HG03469 (cell line): ENCODE data around the gene SMOC1.

ENCODE experiments used
- ATAC-seq: cut with Tn5 transposase; IDR thresholded peaks from one replicate; pipeline ENCODE4 v1.9.1; 2021; ENCODE audit warnings: mild to moderate bottlenecking, moderate library complexity, moderate number of reproducible peaks; ENCODE audit not compliant: unreplicated experiment

SMOC1 gene, protein sequence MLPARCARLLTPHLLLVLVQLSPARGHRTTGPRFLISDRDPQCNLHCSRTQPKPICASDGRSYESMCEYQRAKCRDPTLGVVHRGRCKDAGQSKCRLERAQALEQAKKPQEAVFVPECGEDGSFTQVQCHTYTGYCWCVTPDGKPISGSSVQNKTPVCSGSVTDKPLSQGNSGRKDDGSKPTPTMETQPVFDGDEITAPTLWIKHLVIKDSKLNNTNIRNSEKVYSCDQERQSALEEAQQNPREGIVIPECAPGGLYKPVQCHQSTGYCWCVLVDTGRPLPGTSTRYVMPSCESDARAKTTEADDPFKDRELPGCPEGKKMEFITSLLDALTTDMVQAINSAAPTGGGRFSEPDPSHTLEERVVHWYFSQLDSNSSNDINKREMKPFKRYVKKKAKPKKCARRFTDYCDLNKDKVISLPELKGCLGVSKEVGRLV

DNA sequence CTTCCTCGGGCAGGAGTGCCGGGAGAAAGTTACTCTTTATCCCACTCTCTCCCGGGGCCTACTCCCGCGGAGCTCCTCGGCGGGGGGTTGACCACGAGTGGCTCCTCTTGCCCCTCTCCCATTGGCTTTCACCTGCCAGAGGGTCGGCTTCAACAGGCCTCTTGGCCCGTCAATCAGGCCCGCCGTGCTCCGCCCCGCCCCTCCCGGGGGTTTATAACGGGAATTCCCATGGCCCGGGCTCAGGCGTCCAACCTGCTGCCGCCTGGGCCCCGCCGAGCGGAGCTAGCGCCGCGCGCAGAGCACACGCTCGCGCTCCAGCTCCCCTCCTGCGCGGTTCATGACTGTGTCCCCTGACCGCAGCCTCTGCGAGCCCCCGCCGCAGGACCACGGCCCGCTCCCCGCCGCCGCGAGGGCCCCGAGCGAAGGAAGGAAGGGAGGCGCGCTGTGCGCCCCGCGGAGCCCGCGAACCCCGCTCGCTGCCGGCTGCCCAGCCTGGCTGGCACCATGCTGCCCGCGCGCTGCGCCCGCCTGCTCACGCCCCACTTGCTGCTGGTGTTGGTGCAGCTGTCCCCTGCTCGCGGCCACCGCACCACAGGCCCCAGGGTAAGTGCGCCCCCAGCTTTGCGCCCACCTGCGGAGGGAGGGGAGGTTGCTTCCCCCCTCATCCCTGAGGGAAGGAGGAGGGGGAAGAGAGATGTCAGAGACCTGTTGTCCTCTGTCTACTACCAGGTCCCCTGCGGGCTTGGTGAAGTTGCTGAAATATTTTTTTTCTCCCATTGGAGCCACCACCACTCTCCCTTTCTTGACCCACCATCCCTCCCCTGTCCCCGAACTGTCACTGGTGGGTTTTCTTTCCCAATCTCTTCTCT is at the start of gene SMOC1:
SMOC1 (plus strand) TSS at position 242 of the 869 bp plus-strand sequence; CDS start at position 505, 263 bp downstream.
- no peak for ATAC-seq

DNA sequence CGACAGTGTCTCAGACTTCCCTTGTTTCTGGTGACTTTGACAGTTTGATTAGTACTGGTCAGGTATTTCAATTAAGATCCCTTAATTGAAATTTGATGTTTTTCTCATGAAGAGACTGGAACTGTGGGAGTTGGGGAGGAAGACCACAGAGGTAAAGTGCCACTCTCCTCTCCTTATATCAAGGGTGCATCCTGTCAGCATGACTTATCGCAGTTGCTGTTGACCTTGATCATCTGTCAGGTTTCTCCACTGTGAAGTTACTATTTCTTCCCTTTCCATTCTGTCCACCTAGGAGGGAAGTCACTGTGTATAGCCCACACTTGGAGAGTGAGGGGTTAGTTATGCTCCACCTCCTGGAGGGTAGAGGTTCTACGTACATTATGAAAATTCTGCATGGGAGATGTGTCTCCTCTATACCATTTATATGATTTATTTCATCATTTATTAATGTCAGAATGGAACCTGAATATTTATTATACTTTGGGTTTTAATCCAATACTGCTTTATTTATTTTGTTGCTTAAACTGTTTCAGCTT is 40.3 kb upstream of the SMOC1 start:
- no peak for ATAC-seq

DNA sequence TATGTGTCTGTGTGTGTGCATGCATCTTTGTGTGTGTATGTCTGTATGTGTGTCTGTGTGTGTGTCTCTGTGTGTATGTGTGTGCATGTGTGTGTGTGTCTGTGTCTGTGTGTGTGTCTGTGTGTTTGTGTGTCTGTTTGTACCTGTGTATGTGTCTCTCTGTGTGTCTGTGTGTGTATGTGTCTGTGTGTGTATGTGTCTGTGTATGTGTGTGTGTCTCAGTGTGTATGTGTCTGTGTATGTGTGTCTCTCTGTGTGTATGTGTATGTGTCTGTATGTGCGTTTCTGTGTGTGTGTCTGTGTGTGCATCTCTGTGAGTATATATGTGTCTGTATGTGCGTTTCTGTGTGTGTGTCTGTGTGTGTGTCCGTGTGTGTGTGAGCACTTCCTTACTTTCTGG is 39.6 kb upstream of the SMOC1 start:
- ATAC-seq = no peak

DNA sequence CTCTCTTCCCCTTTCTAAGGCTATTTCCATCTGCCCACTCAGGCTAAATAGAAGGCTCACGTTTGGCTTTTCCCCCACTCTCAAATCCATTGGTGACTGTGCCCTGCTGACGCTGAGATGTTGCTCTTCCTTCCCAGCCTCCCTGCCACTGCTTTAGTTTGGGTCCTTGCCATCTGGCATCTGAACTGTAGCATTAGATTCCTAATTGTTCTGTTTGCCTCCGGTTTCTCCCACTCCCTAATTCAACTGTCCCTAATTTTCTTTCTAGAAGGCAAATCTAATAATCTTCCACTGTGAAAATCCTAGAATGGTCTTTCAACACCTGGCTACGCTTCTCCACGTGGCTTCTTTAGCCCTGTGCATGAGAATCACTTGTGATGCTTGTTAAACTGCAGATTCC is 37.6 kb upstream of the SMOC1 start:
- ATAC-seq = no peak

DNA sequence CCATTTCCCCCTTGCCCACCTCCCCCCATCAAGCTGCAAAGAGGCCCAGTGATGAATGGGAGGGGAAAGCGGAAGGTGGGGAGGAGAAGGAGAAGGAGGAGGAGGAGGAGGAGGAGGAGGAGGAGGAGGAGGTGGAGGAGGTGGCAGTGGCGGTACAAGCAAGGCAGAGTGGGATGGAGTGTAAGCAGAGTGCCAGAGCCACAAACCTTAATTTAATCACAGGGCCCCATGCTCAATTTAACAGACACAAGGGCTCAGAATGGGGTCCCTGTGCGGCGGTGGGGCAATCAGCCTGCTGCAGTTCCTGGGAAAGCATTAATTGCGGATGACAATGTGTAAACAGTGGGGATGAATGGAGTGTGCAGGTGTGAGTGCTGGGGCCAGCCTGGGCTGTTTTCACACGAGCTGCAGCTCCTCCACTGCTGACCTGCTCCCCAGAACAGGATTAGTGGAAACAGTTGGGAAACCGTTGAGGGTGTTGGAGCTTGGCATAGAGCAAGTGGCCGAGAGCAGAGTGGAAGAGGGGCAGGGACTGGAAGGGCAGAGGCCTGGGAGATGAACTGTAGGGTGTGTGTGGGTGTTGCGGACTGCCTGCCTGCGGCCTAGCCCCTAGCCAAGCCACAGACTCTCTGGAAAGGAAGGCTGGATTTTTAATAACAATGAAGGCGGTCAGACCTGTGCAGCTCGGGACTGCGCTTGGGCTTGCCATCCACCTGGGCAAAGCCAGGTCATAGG is 36.4 kb upstream of the SMOC1 start:
- ATAC-seq = no peak

DNA sequence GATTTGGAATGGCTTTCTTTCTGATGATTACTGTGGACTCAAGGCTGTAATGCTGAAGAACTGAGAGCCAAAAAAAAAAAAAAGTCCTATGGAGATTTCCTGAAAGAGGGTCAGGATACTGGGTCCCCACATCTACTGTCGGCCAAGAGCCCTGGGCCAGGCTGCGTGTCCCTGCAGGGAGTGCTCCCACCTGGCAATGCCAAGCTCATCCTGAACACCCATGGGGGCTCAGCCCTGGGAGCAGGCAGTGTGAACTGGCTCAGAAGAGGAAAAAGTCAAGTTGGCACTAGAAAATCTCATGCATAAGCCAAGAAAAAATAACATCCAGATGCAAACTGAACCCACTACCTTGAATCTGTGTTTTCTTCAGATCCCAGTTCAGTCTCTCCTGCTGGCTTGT is 35.0 kb upstream of the SMOC1 start:
- ATAC-seq = no peak

DNA sequence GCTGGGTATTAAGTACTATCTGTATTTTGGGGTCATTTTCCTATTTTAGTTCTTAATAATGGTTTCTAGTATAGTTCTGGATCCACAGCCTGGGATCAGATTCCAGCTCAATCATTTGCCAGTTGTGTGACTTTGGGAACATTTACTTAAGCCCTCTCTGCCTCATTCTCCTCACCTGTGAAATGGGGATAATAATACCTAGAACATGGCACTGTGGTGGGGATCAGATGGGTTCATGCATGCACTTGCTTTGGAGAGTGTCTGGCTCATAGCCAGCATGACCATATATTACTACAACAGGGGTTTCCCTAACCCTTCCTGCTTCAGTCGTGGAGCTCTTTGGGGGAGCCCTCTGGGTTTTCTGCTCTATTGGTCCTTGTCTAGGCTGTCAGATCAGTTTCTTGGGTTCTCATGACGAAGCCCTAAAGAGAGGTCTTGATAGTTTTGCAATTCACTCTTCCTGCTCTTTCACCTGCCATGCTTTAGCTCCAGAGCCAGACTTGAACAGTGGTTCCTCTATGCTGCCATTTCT is 34.1 kb upstream of the SMOC1 start:
- no peak for ATAC-seq

DNA sequence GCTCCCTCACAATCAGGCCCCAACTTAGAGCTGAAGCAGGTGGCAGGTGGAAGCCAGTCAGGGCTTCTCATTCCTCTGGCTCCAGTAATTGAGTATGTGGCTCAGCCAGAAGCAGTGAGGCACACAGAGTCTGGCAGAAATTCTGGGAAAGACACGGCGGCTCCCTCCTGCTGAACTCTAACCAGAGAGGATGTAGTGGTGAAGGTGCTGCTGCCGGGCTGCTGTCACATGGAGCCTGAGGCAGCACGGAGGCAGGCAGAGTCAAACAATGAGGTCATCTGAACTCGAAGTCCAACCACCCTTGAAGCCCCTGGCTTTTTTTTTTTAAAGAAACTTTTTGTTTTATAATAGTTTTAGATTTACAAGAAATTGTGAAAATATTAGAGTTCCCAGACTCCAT is 33.4 kb upstream of the SMOC1 start:
- no peak for ATAC-seq

DNA sequence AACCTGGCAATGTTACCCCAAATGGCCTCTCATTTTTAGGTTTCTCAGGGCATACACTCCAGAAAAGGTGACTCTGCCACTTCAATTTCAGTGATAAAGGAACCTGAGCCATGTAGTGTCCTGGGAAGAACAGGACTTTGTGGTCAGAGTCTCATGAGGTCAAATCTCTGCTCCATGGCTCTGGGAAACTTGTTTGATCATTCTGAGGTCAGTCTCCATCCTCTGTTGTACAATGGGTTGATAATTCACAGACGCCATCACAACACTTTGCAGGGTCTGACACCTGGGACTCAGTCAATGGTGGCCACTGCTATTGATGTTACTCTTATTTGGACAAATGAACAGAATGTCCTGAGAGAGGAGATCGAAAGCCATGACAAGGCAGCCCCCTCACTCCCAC is 31.1 kb upstream of the SMOC1 start:
- no peak for ATAC-seq

DNA sequence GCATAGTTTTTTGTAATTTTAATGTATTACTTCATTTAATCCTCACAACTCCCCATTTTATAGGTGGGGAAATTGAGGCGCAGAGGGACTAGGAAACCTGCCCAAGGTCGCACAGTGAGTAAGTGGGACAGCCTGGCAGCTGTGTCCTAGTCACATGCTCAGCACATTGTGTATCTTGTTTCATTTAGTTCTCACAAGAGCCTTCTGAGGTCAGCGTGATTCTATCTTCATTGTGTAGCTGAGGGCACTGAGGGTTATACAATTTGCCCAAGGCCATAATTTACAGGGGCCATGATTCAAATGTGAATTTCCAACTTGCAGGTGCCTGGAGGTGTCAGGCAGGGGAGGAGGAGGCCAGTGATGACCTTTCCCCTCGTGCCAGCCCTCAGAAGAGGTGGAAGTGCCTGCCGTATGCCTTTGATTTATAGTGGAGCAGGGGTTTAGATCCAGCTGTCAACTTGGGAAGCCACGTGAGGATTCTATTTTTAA is 30.3 kb upstream of the SMOC1 start:
- ATAC-seq = no peak

DNA sequence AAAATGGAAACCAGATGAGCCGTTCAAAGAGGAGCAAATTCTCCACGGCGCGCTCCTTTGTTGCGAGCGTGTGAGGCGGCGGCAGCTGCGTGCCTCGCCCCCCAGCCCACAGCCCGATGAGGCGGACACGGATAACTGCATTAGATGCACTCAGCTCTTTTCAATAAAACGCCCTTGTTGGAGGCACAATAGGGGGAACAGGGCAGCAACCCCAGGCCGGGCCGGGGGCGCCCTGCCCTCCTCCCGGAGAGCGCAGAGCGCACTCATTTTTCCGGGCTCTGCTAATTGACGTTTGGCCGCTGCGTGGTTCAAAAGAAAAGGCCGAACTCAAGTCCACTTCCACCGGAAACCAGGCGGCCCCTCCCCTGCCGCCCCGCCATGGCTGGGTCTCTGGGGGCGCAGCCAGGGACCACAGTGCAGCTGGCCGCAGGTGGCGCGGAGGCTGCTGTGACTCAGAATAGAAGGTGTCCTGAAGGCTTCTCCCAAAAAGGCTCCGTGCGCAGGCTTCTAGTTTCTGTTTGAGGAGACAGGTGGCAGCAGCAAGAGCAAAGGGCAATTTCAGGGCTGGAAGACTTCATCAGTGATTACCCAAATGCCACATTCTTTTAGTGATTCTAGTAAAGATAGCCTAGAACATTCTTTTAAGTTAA is 29.0 kb upstream of the SMOC1 start:
- no peak for ATAC-seq

DNA sequence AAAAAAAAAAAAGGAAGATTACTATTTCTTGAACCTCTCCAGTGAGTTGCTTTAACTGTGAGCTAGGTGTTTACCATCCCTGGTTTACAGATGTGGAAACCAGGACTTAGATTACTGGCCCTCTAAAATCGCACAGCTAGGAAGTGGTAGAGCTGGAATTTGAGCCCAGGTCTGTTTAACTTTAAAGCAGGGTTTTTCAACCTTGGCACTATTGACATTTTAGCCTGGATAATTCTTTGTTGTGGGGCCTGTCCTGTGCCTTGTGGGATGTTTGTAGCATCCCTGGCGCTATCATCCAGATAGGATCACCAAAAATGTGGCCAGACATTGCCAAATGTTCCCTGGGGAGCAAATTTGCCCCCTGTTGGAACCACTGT is 28.5 kb upstream of the SMOC1 start:
- no peak for ATAC-seq

DNA sequence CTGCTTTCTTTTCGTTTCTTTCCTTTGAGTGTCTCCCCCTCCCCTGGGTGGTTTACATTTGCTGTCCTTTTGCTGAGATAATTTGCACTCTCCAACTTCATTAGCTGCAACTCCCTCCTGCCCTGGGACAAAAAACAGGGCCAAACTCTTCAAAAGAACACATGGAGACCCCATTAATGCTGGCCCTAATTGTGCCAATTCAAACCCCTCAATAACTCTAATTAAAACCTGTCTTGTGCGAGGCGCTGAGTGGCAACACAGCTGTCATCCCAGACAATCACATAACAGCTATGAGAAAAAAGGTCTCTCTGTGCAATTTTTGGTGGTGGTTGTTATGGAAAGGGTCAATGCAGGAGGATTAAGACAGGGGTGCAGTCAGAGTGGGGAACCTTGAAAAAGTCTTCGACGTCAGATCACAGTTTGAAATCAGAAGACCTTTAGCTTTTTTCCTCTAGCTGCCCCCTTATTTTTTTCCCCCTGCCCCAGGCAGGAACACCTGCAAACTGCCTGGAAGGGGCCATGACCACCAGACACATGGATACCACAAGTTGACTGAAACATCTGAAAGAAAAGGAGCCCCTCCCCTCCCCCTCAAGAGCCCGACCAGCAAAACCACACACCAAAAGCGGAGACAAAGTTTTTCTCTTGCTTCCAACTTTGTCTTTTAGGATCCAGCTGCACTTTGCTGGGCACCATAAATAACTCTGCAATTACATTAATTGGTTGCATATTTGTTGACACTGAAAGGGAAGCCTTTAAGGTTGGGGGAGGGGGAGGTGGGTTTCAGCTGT is 26.5 kb upstream of the SMOC1 start:
- ATAC-seq = no peak

DNA sequence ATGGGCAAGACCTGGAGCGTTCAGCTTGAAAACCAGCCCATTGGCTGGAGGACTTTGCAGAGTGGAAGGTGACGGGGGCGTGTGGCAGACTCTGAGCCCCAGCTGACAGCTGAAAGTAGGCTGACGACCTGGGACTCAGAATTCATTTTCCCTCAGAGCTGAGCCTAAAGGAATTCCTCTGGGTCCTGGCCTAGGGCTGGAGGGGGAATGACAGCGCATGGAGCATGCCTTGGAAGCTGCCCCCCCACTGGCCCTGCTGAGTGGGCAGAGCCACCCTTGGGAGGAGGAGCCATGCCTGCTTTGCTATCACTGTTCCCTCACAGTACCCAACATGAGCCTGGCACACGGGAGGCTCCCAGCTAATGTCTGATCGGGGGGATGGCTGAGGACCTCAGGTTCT is 25.4 kb upstream of the SMOC1 start:
- no peak for ATAC-seq

DNA sequence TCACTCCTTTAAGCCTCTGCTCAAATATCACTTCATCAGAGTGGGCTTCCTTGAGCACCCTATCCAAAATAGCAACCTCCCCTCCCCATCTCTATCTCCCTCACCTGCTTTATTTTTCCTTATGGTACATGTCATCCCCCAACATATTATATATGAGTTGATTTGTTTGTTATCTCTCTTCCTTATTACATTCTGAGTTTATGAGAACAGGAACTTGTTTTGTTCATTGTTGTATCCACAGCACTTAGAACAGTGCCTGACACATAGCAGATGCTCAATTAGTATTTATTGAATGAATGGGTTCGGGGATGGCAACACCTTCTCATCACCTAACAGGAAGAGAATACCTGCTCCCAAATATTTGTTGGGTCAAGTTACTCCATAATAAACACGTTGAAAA is 24.6 kb upstream of the SMOC1 start:
- ATAC-seq = no peak

DNA sequence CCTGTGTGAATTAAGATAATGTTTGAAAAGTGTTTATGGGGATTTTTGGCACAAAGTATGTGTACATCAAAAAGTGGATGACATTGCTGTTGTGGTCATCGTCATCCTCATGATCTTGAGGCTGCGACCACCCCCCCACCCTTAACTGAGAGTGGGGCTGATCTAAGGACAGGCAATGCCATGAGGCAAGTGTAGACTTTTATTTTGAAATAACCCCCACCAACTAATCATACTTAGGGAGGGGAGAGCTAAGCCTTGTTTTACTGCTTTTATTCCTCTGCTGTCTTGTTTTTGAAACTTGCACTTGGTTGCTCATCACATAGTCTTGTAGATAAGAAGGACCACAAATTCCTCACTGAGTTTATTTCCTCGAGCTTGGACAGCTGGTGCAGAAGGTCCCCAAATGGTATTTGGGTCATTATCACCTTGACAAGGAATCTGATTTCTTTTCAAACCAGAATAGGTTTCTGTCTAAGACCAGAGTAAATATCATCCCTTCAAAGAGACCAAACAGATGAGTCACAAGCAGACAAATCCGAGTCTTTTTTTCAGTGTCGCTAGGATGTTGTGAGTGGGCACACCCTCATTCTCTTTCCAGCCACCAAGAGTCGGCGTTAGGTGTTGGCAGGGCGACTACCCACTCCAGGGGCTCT is 23.9 kb upstream of the SMOC1 start:
- no peak for ATAC-seq

DNA sequence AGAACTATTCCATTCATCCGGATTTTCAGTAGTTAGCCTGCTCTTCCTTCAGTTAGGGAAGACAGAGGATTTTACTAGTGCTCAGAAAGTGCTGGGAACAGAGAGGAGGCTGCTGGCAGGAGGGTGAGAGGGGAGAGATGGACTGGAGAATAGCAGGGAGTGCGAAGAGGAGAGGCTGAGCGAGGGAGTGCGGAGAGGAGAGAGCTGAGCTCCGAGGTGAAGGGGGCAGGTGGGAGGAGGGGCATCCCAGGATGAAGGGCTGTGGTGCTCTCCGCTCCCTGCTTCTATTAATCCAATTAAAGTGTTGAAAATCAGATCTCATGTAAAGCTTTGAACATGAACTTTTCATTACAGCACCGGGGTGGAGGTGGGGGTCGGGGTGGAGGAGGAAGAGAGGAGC is 20.4 kb upstream of the SMOC1 start:
- ATAC-seq = no peak

DNA sequence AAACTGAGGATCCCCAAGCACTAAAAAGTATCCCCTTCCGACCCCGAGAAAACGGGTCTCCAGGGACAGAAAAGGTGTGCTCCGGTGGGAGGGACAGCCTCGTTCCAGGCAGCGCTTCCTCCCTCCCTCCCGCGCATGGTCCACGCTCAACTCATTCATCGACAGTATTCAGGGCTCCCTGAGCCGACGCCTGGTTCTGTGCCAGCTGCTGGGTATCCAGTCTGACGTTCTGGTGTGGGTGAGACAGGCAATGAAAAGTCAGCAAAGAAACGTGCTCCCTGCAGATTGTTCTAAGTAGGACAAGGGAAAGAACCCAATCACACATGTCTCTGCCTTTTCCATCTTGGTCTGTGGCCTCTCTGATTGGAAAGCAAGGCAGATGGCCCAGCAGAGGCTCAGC is 19.6 kb upstream of the SMOC1 start:
- ATAC-seq = no peak

DNA sequence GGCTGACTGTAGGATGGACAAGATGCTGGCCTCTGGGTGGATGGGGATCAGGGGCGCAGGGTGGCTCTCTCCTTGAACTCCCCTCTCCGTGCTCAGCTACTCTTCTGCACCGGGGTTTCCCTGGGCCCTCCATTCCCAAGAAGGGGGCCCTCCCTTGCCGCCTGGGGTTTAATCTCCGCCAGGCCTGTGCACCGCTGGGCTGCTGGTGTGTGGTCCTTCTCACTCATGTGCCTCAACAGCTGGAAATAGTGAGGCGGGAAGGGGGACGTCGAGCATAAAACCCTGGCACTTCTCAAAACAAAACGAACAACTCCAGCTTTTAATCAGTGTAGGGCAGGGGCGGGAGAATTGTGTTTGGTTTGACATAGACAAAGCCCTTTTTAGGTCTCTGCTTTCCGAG is 19.0 kb upstream of the SMOC1 start:
- ATAC-seq = no peak
